SKM-1 treated with dmso at 0.1 percent for 144 hours (cell line): ENCODE measurements around the gene PRKAA2.
A peak's percentile ranks its signal among the peaks of the same experiment; 100 is the strongest.

Experiments
- DNase-seq: peaks from one replicate; lab custom pipeline; 2025; ENCODE audit not compliant: unreplicated experiment; lab: John Stamatoyannopoulos, UW

PRKAA2 gene

DNA sequence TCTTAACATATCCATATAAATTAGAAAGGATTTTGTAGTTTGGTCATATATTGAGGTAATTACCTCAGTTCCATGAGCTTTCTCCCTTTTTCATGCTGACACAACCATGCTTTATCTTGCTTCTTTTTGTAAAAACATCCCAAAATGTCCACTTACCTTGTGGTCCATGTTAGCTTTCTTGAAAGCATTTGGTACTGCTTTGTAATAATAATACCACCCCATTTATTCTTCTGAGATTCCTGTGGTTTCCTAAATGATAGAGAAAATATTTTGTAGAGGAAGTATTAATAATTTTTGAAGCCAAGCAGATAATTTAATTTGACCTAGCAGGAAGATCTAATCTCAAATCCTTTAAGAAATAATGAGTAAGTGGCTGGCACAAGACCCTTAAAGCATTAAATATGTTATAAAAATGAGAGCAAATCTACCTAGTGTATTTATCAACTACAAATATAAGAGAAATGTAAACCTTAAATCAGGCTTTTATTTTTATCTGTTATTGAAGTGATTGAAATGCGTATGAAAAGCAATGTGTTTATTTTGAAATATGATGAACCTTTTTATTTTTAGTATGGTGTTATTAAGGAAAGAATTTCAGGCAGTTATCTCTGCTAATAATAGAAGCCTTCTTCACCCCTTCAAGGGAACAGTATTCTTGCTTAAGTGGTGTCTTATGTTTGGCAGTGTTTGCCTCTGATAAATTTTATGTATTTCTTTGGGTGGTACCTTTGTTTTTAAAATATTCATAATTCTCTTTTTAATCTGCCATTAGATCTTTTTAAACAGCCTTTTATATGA is 9.2 kb downstream of the PRKAA2 start:
- no peak for DNase-seq

DNA sequence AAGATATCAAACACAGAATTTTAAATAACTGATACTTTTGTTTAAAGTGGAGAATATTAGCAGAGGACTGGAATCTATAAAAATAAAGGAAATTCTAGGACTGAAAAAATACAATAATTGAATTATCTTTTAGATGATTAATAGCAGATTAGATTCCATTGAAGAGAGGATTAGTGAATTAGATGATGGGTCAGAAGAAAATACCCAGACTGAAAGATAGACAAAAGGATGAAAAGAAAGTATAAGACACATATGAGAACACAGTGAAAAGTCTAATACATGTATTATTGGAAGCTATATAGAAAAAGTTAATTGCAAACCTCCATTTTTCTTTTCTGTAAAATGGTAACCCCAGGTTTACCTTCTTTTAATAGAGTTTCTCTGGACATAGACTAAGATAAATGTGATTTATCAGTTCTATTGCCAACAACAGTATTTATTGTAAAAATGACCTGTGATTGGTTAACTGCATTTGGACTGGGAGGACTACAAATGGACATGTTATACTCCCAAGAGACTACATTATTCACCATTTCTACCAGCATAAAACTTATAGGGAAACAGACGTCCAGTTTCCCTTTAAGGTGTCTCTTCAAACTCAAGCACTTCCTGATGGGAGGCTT is 11.0 kb downstream of the PRKAA2 start:
- no peak for DNase-seq

DNA sequence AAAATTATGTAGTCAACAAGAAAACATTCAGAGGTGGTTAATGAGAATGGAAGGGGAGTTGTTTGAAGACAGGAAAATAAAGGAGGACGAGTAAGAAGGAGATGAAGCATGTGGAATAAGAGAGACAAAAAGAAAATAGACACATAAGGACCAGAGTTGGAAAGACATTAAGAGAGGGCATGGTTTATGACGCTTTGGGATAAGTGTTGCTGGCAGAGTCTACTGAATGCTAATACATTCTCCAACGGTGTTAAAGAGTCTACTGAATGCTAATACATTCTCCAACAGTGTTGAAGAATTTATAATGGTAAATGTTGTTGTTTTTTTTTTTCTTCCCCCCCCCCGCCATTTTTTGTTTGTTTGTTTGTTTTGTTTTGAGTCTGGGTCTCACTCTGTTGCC is 13.1 kb downstream of the PRKAA2 start:
- DNase-seq = no peak

DNA sequence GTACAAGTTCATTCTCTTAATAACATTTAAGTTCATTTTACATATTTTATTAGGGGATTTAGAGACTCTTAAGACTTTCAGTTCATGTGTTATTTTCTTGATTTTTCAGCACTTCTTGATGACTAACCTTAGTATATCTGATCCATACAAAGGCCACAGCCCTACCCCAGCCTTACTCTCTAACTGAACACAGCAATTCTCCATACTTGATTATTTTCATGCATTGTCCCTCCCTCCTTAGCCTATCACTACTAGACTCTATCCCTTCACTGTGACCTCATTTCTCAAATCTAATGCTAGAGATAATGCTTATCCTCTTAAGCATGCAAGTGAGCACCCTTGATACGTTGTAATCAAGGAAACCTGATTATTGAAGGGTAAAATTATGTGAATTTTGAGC is 15.2 kb downstream of the PRKAA2 start:
- no peak for DNase-seq

DNA sequence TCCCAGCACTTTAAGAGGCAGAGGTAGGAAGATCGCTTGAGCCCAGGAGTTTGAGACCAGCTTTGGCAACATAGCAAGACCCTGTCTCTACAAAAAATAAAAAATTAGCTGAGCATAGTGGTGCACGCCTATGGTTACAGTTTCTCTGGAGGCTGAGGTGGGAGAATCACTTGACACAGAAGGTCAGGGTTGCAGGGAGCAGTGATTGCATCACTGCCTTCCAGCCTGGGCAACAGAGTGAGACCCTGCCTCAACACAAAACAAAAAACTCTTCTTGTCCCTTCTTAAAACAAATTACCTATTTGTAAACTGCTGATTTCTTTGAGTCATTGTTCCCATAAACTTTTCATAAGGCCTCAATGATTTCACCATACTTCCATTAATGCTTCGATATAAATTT is 18.7 kb downstream of the PRKAA2 start:
- no peak for DNase-seq

DNA sequence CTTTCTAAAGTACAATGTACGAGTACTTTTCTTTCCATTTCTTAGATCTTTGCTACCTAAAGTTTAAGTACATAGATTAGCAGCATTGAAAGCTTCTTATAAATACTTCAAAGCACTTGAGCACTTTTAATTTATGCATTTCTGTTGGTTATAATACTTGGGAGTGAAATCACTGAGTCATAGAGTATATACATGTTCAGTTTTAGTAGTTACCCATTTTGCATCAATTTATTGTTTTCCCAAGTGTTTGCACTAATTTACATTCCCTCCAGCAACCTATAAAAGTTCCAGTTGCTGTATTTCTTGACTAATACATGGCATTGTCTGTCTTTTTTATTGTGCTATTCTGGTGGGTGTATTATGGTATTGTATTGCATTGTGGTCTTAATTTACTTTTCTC is 20.3 kb downstream of the PRKAA2 start:
- no peak for DNase-seq

DNA sequence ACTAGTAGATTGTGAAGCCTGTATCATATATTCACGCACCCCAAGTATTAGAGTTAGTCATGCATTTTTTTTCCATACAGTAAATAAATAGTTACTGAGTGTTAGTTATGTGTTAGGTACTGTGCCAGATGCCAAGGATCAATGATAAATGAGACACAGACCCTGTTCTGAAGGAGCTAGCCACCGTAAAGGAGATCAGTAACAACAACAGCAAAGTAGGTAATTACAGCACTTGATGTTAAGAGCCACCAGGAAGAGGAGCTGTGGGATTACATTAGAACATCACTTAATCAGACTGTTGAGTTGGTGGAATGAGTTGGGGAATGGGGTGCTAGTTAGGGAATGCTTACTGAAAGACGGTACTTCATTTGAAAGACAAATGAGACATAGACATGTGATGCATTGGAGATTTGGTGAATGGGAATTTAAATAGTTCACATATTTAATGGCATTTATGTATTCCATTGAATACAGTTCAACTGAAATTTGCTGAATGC is 21.0 kb downstream of the PRKAA2 start:
- DNase-seq = no peak

DNA sequence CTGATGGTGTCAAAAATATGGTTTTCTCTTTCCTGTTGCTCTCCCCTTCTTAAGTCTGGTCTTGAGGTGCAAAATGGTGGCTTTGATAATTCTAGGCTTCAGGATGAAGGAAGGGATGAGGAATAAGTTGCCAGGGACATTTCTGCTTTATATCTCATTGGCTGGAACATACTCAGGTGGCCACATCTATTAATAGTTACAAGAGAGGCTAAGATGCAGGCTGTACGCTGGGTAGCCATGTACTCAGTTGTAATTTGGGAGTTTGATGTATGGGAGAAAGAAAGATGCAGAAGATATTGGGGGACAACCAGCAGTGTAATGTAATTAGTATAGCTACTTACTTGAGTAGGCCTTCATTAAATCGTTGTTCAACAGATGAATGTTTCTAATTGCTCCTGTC is 25.2 kb downstream of the PRKAA2 start:
- no peak for DNase-seq

DNA sequence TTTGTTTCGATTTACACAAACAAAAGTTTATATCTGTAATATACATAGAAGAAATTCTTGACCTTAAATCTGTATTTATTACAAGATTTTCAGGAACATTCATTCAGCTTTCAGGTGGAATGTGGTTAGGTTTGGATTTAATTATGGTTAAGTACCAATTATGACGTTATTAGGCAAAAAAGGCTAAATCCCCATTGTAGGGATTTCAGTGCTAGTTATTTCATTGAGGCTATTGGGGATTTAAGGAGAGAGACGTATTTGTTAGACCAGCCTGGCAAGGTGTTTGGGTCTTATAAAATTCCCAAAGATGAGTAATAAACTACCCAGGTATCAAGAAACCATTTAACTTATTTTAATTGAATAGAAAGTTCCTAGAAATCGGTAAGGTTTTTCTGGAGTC is 26.0 kb downstream of the PRKAA2 start:
- no peak for DNase-seq

DNA sequence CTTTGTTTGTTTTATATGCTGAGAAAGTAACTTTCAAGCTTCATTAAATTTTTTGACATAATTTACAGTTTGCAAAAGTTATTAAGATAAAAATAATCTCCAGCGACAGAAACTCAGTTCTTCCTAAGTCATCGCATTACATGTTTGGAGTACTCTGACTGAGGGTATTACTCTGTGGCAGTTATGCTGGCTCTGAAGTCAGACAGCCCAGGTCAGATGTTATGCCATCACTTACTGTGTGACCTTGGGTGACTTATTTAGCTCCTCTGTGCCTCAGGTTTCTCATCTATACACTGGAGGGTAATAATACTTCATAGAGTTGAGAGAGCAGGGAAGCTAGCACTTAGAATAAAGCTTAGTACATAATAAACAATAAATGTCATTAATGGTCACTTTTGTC is 26.4 kb downstream of the PRKAA2 start:
- no peak for DNase-seq

DNA sequence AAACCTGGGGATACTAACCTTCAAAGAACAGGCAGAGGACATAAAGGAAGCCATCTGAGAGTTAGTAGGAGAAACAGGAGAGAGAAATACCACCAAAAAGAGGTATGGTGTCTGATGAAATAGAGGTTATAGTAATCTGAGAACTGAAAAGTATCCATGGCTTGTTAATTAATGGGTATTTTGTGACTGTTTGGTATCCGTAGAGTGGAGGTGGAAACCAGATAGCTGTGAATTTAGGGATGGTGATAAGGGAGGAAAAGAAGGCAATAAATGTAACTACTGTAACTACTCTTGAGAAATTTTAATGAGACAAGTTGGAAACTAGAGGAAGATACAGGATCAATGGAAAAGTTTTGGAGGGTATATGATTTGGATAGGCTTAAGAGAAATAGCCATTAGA is 27.5 kb downstream of the PRKAA2 start:
- no peak for DNase-seq

DNA sequence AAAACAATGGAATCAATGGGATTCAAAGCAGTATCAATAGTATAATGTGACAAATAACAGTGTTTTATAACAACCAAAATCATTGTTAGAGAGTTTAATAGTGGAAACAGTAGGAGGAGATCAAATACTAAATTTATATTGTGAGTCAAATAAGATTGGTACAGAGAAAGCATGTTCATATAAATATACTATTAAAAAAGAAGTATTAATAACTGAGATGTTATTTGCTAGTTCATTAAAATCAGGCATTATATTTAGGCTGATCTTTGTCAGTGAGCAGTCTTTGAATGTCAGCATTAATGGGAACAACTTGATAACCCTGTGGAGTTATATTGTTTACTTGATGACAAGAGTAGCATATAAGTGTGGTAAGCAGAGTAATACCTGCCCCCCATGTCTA is 30.6 kb downstream of the PRKAA2 start:
- no peak for DNase-seq

DNA sequence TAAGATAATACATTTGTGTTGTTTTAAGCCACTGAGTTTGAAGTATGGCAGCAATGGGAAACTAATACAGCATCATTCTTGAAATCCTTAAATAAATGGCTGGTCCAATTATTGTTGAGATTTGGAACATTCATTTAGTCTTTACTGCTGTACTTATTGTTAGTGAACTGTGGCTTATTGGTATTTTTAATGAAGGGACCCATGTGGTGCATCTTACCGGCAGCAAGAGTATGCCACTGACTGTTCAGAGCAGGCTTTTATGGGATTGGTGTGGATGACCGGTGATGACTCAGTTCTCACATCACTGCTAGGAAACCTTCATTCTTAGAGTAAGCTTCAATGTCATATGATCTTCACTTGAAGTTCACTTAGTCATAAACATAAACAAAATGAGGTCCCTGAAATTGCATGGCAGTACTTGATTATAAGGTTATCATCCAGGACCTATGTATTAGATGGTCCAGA is 31.5 kb downstream of the PRKAA2 start:
- DNase-seq = no peak

DNA sequence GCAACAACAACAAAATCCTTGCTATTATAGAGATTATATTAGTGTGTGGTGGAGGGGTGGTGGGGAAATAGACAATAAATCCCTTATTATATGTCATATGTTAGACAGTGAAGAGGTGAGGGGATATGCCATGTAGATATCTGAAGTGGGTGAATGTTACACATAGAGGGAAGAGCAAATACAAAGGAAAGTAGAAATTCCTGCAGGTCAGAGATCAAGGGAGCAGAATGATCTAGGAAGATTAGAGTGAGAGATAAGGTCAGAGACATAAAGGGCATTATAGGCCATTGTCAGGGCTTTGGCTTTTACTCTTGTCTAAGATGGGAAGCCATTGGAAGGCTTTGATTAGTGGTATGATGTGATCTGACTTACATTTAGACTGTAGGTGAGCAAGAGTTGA is 38.5 kb downstream of the PRKAA2 start:
- DNase-seq = no peak

DNA sequence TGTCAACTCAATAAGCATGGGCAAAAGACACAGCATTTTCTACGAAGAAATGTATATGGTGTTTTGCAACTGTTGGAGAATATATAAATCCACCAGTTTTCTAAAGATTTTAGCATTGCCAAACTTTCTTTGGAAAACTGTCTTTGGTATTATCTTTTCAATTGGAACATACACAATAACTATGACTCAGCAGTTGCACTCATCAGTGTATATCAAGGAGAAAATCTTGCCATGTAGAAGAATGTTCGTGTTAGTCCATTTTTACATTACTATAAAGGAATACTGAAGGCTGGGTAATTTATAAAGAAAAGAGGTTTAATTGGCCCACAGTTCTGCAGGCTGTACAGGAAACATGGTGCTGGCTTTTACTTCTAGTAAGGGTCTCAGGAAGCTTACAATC is 41.1 kb downstream of the PRKAA2 start:
- DNase-seq = no peak

DNA sequence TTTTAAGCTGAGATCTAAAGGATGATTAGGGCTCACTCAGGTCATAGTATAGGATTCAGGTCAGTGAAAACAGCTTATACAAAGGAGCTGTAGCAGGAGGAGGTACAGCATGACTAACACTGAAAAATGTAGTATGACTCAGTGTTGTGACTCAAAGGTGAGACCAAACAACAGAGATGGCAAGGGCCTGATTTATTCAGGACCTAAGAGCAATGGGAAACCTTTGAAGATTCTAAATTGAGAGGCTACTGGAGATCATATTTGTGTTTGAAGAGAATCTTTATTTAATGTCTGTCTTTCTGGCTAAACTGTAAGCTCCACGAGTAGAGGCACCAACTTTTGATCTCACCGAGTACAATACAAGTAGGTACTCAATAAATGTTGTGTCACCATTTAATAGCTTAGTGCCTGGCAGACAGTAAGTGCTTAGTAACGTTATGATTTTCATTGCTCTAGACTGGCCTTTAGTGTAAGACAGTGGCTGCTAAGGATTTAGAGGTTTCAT is 43.5 kb downstream of the PRKAA2 start:
- DNase-seq = no peak

DNA sequence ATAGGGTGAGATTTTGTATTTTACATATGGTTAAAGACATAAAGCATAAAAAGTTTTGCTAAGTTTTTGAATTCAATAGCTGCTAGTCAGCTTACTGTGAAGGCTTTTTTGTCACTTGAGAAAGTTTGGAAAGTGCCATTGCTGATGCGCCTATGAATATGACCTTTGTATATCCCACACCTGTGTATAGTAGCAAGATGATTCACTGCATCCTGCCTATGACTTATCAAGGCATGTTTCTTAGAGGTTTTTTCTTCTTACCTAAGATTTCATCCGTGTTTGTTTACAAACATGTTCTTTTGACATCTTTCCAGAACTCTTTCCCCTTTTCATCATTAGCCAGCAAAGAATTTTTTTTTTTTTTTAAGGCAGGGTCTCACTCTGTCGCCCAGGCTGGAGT is 51.5 kb downstream of the PRKAA2 start:
- no peak for DNase-seq

DNA sequence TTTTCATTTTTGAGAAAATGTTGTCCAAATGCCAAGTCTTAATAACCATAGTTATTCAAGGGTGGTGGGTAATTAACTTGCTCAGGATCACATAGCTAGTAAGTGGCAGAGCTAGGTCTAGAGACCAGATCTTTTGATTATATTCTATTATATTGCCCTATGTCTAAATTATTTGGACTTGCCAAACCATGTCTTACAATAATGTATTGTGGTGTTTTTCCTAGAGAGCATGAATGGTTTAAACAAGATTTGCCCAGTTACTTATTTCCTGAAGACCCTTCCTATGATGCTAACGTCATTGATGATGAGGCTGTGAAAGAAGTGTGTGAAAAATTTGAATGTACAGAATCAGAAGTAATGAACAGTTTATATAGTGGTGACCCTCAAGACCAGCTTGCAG is 58.6 kb downstream of the PRKAA2 start:
- no peak for DNase-seq

DNA sequence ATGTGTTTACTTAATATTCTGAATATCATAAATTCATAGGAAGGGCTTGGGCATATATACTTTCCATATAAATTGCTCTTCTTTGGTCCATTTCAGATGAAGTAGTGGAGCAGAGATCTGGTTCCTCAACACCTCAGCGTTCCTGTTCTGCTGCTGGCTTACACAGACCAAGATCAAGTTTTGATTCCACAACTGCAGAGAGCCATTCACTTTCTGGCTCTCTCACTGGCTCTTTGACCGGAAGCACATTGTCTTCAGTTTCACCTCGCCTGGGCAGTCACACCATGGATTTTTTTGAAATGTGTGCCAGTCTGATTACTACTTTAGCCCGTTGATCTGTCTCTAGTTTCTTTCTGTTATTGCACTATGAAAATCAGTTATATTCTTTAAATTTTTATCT is 62.3 kb downstream of the PRKAA2 start:
- DNase-seq = no peak

DNA sequence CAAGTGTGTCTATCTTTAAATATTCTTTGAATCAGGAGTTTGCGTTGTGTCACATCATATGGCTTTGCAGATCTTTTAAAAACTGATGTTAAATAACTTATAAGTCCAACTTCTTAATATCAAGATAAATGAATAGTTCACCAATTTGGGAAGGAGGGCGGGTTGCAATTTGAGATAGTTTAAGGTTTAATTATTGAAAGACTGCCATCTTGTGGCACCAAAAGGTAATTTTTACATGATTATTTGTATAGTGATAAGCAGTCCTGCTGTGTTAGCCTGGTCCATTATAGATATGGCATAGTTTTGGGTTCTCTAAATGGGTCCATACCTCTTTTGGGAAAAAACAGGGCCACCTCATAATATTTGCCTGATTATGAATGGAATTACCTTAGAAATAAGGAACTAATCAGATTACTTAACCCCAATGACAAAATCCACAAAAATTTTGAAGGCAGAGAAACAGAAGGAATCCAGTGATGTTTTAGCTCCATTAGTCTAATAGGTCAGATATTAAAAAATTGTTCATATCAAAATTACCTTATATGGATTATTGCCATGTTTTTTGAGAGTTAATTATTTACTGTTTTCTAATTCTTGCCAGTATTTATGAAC is 64.3 kb downstream of the PRKAA2 start:
- peak; percentile 47 for DNase-seq

DNA sequence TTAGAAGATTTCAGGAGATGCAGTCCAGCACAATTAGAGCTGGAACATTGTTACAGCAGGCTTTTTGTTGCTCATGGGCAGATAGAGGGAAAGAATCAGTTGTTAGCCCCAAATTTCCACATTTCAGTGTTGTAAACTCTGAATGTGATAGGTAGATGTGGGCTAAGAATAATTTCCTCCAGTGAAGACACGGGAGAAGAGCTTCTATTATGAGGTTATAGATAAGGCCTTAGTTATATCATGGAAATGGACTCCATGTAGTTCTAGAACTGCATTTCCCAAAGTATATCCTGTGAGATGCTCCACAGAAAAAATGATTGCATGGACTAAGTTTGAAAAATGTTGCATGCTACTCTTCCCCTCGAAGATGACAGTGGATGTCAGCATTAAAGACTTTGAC is 64.9 kb downstream of the PRKAA2 start:
- no peak for DNase-seq

DNA sequence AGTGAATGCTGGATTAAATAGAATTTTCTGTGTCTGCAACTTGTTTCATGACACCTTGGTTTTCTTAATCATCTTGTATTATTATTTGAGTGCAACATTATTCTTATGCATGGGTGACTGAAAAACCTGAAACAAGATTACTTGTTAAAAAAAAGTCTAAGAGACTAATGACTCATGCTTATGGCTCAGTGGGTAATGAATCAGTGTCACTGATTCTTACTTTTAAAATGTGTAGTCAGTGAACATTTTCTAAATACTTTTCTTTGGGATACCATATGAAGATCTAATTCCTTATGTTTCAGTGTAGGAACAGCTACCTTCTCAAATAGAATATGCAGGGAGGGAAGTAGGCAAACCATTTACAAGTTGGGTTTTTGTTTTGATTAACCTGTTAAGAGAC is 65.5 kb downstream of the PRKAA2 start:
- no peak for DNase-seq
